HL-60 (cell line): ENCODE results near the gene AKR1C3.
"Not testable (repeated sequence)": the region's sequence is repeated elsewhere in the genome, so short reads cannot be mapped to it uniquely, and the experiment has no call there.

Source experiments
- DNase-seq, 2 experiments: peaks; one replicate each; pipeline ENCODE4 v3.0.0-alpha.2; 2010 to 2020; ENCODE audit warnings: low read depth in 1 of 2, low spot score in 1 of 2
- H3K27ac ChIP-seq: fragments of 250-450 bp; sonication (Bioruptor Pico); replicated peaks from 2 replicates; pipeline ENCODE4 v1.5.1; 2020; ENCODE audit warnings: mild to moderate bottlenecking, moderate library complexity
- H3K27me3 ChIP-seq: fragments of 250-450 bp; sonication (Bioruptor Pico); 2 replicates; pipeline ENCODE4 v1.5.1; 2021; ENCODE audit warnings: mild to moderate bottlenecking, moderate library complexity; ENCODE audit not compliant: insufficient read depth, poor library complexity, severe bottlenecking
- H3K4me3 ChIP-seq: replicated peaks from 2 replicates; pipeline ENCODE4 v1.5.1; 2011; ENCODE audit warnings: mild to moderate bottlenecking, control low read depth, low read length; ENCODE audit not compliant: insufficient read depth
- CTCF ChIP-seq: IDR thresholded peaks from one replicate; pipeline ENCODE4 v1.5.1; 2011; ENCODE audit warnings: low read length, control low read depth, inconsistent platforms; ENCODE audit not compliant: insufficient read depth
- GABPA ChIP-seq: IDR thresholded peaks from 2 replicates; pipeline ENCODE4 v1.6.1; 2012; ENCODE audit warnings: low read depth
- POLR2AphosphoS5 ChIP-seq: IDR thresholded peaks from 2 replicates; pipeline ENCODE4 v1.6.1; 2012; ENCODE audit warnings: low read depth
- REST ChIP-seq: IDR thresholded peaks from 2 replicates; pipeline ENCODE4 v1.6.1; 2012; ENCODE audit warnings: low read depth; ENCODE audit not compliant: insufficient replicate concordance
- SPI1 ChIP-seq: IDR thresholded peaks from 2 replicates; pipeline ENCODE4 v1.6.1; 2012; ENCODE audit warnings: low read depth, mild to moderate bottlenecking, borderline replicate concordance

The AKR1C3 gene

GRCh38 chr10:5096108-5096507 is 1.9 kb downstream of the AKR1C3 start:
- TF ChIP-seq REST (no peak), GABPA (no peak), CTCF (no peak), POLR2AphosphoS5 (no peak), SPI1 (no peak)
- Histone ChIP-seq H3K27ac (no peak overlapping the region), H3K27me3 (no peaks in the 10 kb centered on the region), H3K4me3 (no peak overlapping the region)
- DNase-seq = no peak

- not testable (repeated sequence) for H3K27ac ChIP-seq, DNase-seq, H3K27me3 ChIP-seq, H3K4me3 ChIP-seq
Measured at GRCh38 chr10:5102479-5102878, 8.3 kb downstream of the AKR1C3 start.

GRCh38 chr10:5103481-5103880 is 9.3 kb downstream of the AKR1C3 start:
- no peak overlapping the region for H3K4me3 ChIP-seq
- DNase-seq = no peak
- no peaks in the 10 kb centered on the region for H3K27me3 ChIP-seq
- no peak for TF ChIP-seq POLR2AphosphoS5
- TF ChIP-seq GABPA = no peak
- TF ChIP-seq REST = no peak
- TF ChIP-seq CTCF = no peak
- no peak for TF ChIP-seq SPI1
- H3K27ac ChIP-seq = no peak overlapping the region

- no peak for TF ChIP-seq SPI1
- TF ChIP-seq GABPA = no peak
- no peak for TF ChIP-seq CTCF
- no peak for TF ChIP-seq POLR2AphosphoS5
- no peak for TF ChIP-seq REST
- Histone ChIP-seq H3K27me3 (no peaks in the 10 kb centered on the region), H3K27ac (no peak overlapping the region), H3K4me3 (no peak overlapping the region)
- DNase-seq = no peak
Measured at GRCh38 chr10:5105626-5106025, 11.4 kb downstream of the AKR1C3 start.
